GM12864 (cell line): ENCODE measurements around the gene PCNX2.

Experiments used
- DNase-seq: peaks from one replicate; pipeline ENCODE4 v3.0.0-alpha.2; 2011; ENCODE audit warnings: low read depth
- H3K4me3 ChIP-seq: 2 replicates; pipeline ENCODE4 v1.5.1; 2011; ENCODE audit warnings: mild to moderate bottlenecking, low read depth, low read length, control low read depth
- TF ChIP-seq, protein P1 (sequence below): IDR thresholded peaks from 2 replicates; pipeline ENCODE4 v1.5.1; 2011; ENCODE audit warnings: low read depth, mild to moderate bottlenecking, moderate library complexity, low read length, control low read depth, inconsistent platforms; ENCODE audit errors: missing control alignments

The PCNX2 gene

DNA sequence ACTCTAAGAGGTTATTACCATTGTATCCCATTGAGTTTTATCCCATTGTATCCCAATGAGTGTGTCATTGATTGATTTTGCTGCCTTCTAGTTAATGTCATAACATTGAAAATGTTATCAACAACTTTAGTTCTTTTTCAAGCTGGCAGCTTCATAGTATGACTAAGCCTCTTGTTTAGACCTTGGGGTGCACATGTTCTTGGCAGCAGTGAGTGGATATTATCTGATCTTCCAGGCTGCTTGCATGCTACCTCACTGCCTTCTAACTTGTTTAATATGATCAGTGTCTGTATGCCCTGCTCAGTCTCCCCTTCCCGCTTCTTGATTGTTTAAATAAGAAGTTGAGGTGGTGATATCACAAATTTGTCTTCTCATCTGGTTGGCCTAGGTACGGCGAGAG lies 320.6 kb downstream of the PCNX2 start:
- no peak overlapping the region for H3K4me3 ChIP-seq
- TF ChIP-seq, protein P1, sequence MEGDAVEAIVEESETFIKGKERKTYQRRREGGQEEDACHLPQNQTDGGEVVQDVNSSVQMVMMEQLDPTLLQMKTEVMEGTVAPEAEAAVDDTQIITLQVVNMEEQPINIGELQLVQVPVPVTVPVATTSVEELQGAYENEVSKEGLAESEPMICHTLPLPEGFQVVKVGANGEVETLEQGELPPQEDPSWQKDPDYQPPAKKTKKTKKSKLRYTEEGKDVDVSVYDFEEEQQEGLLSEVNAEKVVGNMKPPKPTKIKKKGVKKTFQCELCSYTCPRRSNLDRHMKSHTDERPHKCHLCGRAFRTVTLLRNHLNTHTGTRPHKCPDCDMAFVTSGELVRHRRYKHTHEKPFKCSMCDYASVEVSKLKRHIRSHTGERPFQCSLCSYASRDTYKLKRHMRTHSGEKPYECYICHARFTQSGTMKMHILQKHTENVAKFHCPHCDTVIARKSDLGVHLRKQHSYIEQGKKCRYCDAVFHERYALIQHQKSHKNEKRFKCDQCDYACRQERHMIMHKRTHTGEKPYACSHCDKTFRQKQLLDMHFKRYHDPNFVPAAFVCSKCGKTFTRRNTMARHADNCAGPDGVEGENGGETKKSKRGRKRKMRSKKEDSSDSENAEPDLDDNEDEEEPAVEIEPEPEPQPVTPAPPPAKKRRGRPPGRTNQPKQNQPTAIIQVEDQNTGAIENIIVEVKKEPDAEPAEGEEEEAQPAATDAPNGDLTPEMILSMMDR: no peak
- no peak for DNase-seq

DNA sequence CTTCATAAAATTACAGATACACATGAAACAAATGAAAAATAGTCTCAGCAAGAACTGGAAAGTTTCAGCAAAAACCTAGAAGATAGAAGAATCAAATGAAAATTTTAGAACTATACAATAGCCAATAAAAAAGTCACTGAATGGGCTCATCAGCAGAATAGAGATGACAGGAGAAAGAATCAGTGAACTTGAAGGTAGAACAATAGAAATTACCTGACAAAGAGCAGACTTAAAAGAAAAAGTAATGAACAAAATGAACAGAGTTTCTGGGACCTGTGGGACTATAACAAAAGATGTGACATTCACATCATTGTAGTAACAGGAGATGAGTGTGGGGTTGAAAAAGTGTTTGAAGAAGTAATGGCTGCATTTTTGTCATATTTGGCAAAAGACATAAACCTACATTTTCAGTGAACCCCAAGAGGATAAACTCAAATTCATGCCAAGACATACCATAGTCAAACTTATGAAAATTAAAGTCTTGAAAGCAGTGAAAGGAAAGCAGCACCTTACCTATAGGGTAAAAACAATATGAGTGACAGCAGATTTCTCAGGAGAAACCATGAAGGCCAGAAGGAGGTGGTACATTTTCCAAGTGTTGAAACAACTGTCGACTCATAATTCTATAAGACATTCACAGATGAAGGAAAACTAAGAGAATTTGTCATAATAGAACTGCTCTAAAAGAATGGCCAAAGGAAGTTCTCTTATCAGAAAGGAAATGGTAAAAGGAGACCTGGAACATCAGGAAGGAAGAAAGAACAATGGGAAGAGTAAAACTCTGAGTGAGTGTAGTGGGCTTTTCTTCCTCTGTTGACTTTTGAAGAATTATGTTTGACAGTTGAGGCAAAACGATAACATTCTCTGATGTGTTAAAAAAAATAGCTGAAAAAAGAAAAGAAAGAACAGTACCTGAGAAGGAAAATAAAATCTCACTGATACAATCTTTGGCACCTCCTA lies 321.6 kb downstream of the PCNX2 start:
- TF ChIP-seq, protein P1: no peak
- DNase-seq: no peak
- no peak overlapping the region for H3K4me3 ChIP-seq

DNA sequence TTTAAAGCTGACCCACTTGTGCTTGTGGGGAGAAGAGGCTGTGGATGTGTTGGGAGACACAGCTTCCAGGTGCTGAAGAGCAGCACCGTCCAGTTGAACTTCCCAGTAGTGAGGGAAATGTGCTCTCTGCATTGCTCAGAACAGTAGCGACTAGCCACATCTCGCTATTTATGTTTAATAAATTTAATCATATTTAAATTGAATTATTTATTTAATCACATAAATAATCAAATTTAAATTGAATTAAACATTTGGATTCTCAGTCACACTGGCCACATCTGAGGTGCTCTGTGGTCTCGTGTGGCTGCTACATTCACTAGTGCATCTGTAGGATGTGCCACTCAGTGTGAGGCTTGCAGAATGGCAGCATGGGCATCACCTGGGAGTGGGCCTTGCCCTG lies 325.0 kb downstream of the PCNX2 start:
- H3K4me3 ChIP-seq: no peak overlapping the region
- TF ChIP-seq, protein P1: no peak
- DNase-seq: no peak

DNA sequence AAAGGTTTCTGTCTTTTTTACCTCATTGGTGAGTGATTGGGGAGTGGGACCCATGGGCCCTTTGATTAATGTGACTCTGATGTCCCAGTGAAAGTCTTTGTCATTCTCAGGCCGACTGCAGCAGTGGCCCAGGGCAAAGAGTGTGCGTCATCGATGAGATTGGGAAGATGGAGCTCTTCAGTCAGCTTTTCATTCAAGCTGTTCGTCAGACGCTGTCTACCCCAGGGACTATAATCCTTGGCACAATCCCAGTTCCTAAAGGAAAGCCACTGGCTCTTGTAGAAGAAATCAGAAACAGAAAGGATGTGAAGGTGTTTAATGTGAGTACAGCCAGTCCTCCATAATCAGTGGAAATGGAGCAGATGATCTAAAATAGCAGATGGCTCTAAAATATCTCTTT lies 325.7 kb downstream of the PCNX2 start:
- TF ChIP-seq, protein P1: no peak
- DNase-seq: no peak
- no peak overlapping the region for H3K4me3 ChIP-seq

DNA sequence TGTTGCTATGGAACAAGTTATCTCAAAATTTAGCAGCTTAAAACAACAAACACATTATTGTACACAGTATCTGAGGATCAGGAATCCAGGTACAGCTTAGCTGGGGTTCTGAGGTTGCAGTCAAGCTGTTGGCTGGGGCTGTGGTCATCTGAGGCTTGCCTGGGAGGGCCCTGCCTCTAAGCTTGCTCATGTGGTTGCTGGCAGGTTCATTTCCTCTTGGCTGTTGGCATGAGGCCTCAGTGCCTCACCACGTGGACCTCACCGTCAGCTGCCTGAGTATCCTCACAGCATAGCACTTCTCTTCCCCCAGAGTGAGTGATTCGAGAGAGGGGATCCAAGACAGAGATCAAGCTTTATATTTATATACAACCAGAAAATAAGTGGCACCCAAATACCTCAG lies 326.6 kb downstream of the PCNX2 start:
- H3K4me3 ChIP-seq: no peak overlapping the region
- TF ChIP-seq, protein P1: no peak
- DNase-seq: no peak

DNA sequence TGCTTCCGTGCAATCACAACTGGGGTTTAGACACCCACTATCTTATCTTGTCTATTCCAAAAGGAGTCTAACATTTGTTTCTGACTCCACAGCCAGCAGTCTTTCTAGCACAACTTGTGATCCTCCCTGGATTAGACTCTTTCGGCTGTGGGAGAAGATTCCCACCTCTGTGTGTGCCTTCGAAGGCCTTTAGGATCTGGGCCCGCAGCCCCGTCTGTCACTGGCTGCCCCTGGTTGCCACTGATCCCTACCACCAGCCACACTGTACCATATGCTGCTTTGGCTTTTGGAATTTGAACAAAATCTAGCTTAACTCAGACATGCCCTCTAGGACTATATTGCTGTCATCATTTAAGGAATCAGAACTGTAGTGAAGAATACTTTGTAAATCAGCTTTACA lies 327.1 kb downstream of the PCNX2 start:
- no peak for DNase-seq
- no peak overlapping the region for H3K4me3 ChIP-seq
- TF ChIP-seq, protein P1: no peak

DNA sequence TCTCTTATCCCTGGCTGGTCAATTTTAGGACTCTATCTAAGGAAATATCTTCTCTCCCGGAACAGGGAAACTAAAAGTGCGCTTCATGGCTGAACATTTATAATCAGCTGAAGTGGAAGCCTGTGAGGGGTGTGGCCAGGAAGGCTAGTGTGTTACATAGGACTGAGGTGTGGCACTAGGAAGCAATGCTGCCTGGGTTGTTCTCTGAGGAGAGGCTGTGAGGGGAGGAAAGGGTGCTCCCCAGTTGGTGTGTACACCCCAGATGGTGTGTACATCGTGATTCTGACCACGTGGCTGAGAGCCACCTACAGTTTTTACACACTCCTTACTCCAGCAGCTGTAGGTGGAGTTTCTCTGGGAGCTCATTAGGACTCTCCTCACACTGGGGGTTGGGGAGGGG lies 328.9 kb downstream of the PCNX2 start:
- no peak for DNase-seq

More for the DNA sequence above, 328.9 kb downstream of the PCNX2 start:
- TF ChIP-seq, protein P1: no peak
- no peak overlapping the region for H3K4me3 ChIP-seq
